H1 (cell line): Measurements from ENCODE around the gene LIG1.

Experiments
- ASH2L ChIP-seq: fragments of 200-600, 300-600 bp; sonication (generic); IDR thresholded peaks from one replicate; pipeline ENCODE4 v1.7.1; 2017; ENCODE audit warnings: low read length
- CREB1 ChIP-seq: IDR thresholded peaks from 2 replicates; pipeline ENCODE4 v1.6.1; 2012; ENCODE audit warnings: inconsistent platforms
- EGR1 ChIP-seq: IDR thresholded peaks from 2 replicates; pipeline ENCODE4 v1.6.1; 2011; ENCODE audit warnings: low read depth, low read length, borderline replicate concordance
- GTF2F1 ChIP-seq: IDR thresholded peaks from 2 replicates; pipeline ENCODE4 v1.6.1; 2012; ENCODE audit warnings: low read depth, low read length, improper control_type of control experiment, borderline replicate concordance
- POLR2A ChIP-seq, 2 experiments: IDR thresholded peaks; 1 replicate in 1 of 2; 2 replicates in 1 of 2; pipeline ENCODE4 v1.6.1; 2011; ENCODE audit warnings: low read depth in 2 of 2, low read length in 2 of 2, mild to moderate bottlenecking in 2 of 2; ENCODE audit errors: control extremely low read depth in 1 of 2
- RAD21 ChIP-seq, 2 experiments: IDR thresholded peaks in 1 of 2; conservative IDR thresholded peaks in 1 of 2; 2 replicates each; pipeline ENCODE4 v1.6.1; 2011; ENCODE audit warnings: low read depth in 2 of 2, low read length in 2 of 2, improper control_type of control experiment in 1 of 2, inconsistent platforms in 1 of 2, mild to moderate bottlenecking in 1 of 2, moderate library complexity in 1 of 2
- SP1 ChIP-seq: IDR thresholded peaks from 2 replicates; pipeline ENCODE4 v1.6.1; 2011; ENCODE audit warnings: low read depth, low read length
- TEAD4 ChIP-seq: IDR thresholded peaks from 2 replicates; pipeline ENCODE4 v1.6.1; 2012; ENCODE audit warnings: low read depth, low read length, inconsistent platforms, mixed read lengths
- ZNF274 ChIP-seq: IDR thresholded peaks from 2 replicates; pipeline ENCODE4 v1.7.0; 2012; ENCODE audit warnings: low read length, borderline replicate concordance; ENCODE audit errors: extremely low read depth
- TF ChIP-seq, protein P1 (sequence below), 3 experiments: IDR thresholded peaks; 1 replicate in 2 of 3; 2 replicates in 1 of 3; pipeline versions ENCODE4 v1.5.1 to v1.6.1; 2011; ENCODE audit warnings: low read length in 3 of 3, mild to moderate bottlenecking in 3 of 3, inconsistent platforms in 2 of 3, low read depth in 1 of 3, moderate library complexity in 1 of 3; ENCODE audit not compliant: insufficient read depth in 1 of 3; ENCODE audit errors: control extremely low read depth in 1 of 3

DNA sequence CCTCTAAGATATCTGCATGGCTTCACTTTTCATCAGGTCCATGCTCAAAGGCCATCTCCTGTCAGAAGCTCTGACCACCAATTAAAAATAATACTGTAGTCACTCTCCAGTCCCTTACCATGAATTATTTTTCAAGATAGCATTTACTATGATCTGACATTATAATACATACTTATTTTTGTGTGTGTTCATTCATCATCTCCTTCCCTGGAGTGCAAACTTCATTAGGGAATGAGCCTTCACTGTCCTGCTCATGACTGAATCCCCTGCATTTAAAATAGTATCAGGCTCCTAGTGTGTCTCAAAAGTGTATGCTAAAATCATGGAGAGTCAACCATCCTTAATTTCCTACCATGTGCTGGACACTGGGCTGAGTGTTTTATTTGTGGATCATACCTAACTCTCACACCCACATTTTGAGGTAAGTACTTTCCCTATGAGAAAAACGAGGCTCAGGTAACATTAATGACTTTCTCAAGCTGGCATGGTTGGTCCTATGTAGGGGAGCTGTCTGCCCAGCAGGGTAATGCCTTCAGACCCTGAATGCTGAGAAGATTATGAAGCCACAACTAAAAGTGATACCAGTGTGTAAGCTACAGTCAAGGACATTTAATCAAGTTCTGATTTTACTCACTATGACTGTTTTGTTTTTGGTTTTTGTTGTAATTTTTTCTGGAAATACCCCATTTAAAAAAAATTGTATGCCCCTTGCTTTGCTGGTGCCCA is 75.9 kb downstream of the LIG1 start:
- TF ChIP-seq, protein P1, sequence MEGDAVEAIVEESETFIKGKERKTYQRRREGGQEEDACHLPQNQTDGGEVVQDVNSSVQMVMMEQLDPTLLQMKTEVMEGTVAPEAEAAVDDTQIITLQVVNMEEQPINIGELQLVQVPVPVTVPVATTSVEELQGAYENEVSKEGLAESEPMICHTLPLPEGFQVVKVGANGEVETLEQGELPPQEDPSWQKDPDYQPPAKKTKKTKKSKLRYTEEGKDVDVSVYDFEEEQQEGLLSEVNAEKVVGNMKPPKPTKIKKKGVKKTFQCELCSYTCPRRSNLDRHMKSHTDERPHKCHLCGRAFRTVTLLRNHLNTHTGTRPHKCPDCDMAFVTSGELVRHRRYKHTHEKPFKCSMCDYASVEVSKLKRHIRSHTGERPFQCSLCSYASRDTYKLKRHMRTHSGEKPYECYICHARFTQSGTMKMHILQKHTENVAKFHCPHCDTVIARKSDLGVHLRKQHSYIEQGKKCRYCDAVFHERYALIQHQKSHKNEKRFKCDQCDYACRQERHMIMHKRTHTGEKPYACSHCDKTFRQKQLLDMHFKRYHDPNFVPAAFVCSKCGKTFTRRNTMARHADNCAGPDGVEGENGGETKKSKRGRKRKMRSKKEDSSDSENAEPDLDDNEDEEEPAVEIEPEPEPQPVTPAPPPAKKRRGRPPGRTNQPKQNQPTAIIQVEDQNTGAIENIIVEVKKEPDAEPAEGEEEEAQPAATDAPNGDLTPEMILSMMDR (IDR thresholded peaks at IDR 0.05; ENCODE audit: control extremely low read depth in 1 of 3, insufficient read depth in 1 of 3, low read depth in 1 of 3, low read length in 3 of 3): no peak
- TF ChIP-seq TEAD4 (no peak), EGR1 (no peak), POLR2A (IDR thresholded peaks at IDR 0.05; ENCODE audit: control extremely low read depth in 1 of 2, low read depth in 2 of 2, low read length in 2 of 2) (no peak), CREB1 (no peak), GTF2F1 (no peak), RAD21 (IDR thresholded peaks at IDR 0.05 in 1 of 2, conservative IDR thresholded peaks at IDR 0.05 in 1 of 2; ENCODE audit: low read depth in 2 of 2, low read length in 2 of 2) (no peak), SP1 (no peak), ZNF274 (no peak), ASH2L (no peak)
